Measurements from ENCODE around the gene RPUSD4.

Gene RPUSD4

DNA sequence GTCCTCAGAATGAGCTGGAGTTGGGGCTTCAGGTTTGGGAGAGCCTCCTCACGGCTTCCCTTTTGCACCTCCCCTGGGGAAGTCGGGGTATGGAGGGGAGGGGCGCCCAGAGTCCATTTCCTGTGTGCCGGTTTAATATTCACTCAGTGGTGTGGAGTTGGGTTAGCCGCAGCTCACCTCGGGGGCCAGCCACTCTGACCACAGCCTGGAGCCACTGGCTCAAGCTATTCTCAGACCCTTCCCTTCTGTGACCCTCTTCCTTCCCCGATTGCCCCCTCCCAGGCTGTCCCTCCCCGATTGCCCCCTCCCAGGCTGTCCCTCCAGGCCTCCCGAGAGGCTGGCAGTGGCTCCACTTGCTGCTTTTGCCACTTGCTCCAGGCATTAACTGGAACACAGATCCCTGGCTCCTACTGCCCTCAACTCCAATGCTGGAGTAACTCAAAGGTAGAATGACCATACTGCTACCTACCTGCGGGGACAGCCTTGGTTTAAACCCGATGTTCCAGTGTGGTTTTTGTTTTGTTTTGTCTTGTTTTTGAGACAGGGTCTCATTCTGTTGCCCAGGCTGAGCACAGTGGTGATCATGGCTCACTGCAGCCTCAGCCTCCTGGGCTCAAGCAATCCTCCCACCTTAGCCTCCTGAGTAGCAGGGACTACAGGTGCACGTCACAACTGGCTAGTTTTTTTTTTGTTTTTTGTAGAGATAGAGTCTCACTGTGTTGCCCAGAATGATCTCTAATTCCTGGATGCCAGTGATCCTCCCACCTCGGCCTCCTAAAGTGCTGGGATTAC is 29.3 kb downstream of the RPUSD4 start:
- no peak for DNase-seq

DNA sequence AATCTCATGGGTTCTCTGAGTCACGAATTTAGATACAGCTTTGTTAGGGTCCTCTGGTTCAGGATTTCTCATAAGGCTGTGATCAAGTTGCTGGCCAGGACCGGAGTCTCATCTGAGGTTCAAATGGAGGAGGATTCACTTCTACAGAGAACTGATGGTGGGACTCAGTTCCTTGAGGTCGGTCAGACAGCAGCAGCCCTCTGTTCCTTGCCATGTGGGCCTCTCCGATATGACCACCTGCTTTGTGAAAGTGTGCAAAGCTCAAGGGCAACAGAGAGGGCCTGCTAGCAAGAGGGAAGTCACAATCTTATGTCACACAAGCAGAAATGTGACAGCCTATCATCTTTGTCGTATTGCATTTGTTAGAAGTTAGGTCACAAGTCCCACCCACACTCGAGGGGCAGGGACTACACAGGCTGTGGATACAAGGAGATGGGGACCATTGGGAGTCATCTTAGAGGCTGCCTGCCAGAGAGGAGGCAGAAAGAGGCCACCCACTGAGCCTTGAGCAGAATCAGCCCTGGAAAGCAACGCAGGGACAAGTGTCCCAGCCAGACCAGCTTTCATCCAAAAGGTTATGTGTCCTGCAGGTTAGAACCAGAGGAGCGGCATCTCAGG is 34.5 kb downstream of the RPUSD4 start:
- no peak for DNase-seq

DNA sequence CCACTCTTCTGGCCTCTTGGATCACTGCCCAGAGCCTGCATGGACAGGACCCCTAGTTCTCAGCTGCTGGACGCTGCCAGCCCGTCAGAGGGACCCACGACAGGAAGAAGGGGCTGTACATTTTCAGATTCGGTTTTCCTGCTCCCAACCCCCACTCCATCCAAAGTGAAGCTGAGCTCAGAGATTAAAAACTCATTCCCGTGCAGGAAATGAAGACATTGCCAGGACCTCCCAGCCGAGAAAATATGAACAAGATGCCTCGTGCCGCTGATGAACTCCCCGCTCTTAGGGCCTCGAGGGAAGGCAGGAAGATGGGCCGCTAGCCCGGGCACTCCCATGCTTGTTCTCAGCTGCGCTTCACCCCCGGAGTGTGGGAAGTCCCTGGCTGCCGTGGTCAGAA is 36.1 kb downstream of the RPUSD4 start:
- no peak for DNase-seq

DNA sequence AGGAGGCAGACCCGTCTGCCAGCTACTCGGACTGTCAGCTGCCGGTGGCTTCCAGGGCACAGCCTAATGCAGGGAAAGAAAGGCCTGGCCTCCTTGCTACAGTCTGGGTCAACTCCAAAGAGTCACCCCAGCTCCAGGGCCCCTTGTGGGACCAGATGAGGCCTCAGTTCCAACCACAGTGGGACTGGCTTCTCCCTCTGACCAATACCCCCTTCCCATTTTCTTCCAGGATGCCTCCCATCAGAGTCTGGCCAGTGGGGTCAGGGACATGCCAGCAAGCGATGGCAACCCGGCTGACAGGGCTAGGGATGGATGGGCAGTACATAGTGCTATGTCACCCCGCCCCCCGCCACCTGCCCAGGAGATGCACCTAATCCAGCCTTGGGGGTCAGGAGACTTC is 36.6 kb downstream of the RPUSD4 start:
- DNase-seq: no peak

DNA sequence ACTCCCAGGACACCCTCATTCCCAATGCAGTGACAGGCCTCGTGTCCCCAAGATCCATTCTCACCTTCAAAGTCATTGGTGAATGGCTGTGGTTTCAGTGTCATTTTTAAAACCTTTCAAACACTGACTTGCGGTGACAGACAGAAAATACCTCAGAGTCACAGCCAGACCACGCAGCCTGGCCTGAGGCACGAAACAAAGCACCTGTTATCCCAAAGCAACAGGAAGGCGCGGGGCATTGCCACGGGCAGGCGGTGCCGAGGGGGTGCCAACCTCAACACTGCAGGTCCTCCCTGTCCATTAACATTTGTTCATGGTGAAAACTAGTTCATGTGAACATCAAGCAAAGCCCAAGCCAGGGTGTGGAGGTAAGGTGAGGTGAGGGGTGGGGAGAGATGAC is 38.2 kb downstream of the RPUSD4 start:
- DNase-seq: no peak

DNA sequence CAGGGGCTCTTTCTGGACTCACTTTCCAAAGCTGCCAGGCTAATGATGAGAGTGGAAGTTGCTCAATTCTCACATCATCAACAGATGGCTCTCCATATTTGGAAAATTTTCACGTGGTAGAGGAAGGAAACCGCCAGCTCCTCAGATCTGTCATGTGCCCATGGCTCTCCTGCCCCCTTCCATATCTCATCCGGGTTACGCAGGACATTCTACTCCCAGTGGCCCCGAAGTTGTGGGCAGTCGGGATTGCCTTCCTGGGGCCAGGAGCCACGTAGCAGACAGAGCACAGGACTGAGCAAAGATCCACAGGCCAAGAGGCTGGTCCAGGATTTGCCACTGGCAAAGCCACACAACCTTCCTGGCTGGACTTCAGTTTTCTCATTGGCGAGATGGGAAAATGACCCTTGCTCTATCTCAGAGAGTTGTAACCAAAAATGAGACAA is 38.8 kb downstream of the RPUSD4 start:
- DNase-seq: no peak

DNA sequence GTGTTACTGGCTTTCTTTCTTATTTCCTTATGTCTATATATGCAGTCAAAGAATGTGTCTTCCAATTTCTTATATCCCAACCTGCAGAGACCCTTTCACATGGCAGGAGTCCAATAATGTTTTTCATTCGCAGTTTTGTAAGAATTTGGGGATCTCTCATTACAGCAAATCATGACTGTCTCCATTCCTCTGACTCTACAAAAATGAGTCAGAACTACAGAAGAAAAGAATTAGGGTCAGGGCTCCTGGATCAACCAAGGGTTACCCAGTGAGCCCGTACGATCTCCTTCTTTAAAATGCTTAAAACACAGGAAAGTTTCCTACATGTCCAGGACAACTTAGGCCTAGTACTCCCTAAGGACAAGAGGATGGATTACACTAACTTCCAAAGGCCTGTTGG is 42.2 kb downstream of the RPUSD4 start:
- DNase-seq: no peak

DNA sequence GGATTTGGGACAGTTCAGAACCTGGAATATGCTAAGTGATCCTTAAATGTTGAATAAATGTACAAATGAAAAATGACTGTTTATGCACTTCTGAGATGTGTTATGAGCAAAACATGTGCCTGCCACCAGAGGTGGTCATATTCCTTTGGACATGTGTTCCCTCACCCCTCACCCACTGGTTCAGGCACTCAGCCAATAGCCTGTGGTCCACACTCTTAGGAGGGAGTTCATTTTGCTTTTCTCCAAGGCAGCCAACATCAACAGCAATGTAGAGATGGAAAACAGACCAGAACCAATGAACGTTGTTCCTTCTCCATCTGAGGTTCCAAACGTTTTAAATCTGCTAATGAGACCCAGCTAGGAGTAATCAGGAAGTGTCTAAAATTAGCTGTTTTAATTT is 44.0 kb downstream of the RPUSD4 start:
- DNase-seq: no peak

DNA sequence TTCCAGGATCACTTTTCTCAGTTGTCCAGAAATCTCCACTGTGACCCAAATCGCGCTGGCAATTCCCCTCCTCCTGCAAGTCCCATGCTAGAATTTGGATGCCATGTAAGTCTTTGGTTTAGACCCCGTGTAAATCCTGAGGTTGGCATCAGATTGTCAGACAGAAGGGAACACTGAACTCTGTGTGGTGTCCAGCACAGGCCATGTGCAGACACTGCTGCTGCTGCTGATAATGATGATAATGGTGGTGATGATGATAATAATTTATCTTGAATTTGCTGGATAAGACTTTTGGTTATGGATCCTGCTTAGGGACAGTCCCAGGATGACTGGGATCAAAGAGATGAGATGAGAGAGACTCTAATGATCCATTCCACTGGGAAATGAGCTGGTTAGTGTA is 45.0 kb downstream of the RPUSD4 start:
- no peak for DNase-seq

DNA sequence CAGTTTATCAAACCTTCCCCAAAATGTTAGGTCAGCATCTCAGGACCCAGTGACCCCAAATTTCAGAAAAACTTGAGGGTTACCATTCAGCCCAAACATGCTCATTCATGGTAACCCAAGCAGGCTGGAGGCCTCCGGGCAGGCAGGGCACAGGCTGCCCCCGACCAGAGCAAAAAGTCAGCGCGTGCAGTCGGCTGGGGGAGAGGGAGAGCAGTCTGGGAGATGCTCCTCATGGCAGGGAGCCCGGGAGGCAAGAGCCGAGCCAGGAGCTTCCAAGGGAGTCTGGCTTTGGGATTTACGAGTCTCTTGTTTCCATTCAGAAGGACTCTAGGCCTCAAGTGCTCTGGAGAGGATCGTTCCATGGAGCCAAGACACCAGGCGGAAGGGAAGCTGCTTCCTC is 45.7 kb downstream of the RPUSD4 start:
- DNase-seq: no peak

DNA sequence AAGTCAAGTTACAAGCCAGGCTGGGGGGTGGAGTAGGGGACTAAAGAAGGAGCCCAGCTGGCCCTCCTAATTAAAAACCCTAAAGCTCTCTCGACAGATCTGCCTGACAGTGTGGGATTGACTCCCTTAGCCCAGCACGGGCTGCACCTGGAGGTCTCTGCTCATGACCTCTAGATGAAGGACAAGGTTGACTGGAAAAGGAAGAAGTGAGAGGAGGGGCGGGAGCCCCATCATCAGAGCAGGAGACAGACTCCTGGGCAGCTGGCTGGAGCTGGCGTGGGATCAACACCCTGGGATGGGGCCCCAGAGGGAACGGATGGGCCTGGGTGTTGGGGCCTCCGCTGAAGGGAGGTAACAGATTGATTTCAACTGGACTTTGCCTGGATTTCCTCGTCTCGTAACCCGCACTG is 46.1 kb downstream of the RPUSD4 start:
- no peak for DNase-seq

DNA sequence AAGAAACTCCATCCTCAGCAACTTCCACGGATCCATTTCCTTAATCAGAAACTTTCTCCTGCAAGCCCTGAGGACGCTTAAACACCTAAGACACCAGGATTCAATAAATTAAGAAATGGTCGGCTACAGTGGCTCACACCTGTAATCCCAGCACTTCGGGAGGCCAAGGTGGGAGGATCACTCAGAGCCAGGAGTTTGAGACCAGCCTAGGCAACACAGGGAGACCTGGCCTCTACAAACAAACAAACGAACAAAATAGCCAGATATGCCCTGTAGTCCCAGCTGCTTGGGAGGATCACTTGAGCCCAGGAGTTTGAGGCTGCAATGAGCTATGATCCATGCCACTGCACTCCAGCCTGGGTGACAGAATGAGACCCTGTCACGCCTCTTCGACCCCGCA is 46.7 kb downstream of the RPUSD4 start:
- DNase-seq: no peak

DNA sequence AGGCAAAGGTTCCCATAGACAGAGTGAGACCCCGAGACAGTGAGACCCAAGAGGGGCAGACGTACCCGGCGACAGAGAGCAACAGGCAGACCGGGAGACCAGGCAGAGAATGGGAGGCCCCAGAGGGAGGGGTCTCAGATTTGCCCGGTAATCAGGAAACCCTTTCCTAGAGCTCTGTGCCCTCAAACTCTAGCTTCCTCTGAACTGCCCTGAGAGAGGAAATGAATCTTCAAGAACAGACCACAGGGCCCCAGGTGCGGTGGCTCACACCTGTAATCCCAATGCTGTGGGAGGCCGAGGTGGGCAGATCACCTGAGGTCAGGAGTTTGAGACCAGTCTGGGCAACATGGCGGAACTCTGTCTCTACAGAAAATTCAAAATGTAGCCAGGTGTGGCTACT is 47.7 kb downstream of the RPUSD4 start:
- no peak for DNase-seq

DNA sequence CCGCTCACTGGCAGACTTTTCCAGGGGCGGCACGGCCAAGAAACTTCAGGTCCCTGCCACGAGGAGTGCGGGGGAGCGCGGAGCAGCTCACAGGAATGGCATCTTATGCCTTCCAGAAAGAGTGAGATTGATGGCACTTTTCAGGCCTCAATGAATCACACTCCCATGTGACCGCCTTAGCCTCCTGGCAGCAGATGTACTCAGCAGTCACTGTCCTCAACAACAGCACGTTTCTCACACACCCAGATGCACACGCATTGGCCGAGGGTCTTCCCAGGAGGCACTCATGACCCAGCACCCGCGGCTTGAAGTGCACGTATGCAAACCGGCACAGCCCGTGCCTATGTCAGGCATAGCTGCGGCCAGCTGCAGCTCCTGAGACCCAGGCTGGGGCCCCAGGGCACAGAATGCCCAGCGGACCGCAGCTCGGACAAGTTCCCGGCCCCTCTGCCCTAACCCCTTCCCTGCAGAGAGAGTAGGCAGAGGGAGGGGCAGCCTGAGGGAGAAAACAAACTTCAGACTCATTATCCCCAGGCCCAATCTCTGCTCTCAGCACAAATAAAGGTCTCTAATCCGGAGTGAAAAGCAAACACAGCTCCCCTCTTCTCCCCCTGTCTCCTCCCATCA is 48.3 kb downstream of the RPUSD4 start:
- no peak for DNase-seq

DNA sequence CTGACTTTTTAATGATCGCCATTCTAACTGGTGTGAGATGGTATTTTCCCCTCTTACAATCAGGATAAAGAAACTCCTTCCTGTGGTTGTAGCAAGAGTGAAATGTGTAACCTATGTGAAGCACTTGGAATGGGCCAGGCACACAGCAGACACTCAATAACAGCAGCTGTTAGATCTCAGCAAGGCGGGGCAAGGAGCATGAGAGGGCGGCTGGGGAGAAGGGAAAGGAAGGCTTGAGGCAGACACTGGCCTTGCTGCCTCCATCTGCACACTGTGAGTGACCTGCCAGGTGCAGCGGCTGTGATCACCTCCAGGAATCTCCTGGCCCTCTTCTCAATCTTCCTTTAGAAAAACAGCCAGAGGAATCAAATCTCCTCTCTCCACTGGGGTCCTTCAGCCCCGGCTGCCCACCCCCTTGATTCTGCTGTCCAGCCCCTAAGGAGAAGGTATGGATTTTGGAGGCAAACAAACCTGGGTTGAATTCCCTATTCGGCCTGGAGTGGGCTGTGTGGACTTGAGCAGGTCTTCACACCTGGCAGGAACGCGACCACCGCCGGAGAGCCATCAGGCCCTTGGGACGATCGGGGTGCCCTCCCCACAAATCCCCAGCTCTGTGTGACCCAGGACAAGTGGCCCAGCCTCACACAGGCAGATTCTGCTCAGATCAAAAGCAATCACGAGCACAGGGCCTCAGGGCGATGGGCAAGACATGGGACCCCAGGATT is 49.0 kb downstream of the RPUSD4 start:
- no peak for DNase-seq

DNA sequence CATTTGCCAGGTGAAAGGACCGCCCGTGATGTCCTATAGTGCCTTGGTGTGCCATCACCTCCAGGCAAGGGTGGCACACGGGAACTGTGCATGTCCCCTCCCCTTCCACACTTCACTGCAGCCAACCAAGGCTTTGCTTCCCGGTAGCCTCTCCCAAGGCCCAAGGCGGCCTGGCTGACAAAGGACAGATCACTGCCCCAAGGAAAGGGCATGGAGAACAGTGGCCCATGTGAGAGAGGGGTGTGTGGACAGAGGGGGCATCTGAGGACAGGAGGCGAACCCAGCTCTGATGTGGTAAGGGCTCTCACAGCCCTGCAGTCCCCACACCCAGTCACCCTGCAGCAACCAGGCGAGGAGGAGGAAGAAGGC is 50.4 kb downstream of the RPUSD4 start:
- no peak for DNase-seq

DNA sequence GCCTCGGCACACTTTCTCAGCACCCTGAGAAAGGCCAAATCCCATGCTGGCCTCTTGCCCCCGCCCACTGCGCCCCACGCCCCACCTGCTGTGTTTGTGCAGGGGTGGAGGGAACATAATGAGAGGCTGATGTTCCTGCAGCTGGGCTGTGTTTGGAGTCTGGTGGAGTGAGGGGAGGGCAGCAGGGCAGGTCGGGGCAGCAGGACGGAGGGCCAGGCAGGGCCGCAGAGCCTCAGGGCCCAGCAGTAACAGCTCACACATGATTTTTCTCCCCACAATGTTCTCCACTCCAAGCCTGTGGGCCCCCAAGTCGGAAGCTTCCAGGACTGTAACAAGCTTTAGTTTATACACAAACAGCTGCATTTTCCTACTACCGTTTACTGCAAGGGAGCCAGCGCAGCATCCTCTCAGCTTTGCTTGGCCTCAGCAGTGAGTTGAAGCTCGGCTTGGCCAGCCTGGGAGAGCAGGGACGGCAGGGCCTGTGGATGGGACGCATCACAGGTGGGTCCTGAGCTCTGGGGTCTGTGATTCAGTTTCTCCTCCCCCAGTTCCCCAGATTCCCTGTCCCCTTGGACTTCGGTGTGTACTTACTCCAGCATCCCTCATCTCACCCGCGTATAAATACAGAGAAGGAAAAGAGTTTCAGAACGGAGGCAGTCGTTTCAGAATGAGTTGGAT is 51.0 kb downstream of the RPUSD4 start:
- DNase-seq: no peak

DNA sequence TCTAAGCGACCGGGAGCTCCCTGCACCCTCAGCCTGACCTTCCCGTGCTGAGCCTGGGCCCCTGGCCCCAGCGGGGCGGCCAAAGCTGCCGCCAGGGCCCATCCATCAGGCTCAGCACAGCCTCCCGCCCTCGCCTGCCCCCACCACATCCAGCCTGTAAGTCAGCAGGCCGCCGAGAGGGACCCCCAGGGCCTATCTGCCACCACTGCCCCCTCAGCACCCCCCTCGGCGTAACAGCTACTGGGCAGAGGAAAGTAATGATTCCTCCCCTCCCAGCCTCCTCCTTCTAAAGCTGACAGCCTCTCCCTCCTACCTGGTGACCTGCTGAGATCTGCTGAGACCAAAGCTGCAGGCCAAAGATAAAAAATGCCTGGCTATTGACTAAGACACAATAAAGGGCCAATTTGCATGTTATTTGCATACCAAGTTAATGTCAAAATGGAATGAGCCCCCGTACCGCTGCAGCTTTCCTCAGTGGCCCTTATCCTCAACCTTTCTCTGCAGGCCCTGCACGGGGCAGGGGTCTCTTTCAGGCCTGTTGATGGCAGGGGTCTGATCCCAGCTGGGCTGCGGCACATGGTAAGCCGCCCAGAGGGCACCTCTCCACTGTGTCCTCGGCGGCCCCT is 51.6 kb downstream of the RPUSD4 start:
- DNase-seq: no peak

DNA sequence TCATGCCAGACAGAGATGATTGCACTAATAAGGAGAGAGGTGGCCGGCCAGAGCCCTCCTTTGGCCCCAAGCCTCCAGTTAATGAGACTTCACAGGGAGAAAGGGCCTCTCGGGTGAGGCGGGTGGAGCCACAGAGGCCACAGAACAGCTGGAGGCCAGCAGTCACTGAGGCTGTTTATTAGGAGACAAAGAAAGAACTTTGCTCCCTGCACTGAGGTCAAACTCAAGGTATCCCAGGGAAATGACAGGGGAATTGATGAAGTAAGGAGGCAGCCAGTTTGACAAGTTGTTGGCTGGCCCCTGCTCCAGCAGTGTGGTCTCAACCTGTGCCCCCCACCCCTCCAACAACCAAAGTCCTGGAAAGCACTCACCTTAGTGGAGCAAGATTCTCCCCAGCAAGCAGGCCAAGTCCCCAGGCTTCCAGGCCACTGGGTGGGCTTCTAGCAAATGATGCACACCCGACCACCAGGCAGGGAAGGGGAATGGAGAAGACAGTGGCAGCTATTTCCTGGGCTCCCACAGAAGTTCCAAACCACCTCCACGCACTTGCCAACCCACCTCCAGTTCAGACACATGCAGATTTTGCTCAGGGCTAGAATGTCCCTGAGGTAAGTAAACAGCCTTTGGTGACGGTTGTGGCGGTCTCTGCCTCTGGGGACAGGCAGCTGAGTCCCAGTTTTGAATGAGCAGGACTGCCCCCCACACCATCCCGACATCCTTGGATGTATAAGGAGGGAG is 53.2 kb downstream of the RPUSD4 start:
- no peak for DNase-seq

DNA sequence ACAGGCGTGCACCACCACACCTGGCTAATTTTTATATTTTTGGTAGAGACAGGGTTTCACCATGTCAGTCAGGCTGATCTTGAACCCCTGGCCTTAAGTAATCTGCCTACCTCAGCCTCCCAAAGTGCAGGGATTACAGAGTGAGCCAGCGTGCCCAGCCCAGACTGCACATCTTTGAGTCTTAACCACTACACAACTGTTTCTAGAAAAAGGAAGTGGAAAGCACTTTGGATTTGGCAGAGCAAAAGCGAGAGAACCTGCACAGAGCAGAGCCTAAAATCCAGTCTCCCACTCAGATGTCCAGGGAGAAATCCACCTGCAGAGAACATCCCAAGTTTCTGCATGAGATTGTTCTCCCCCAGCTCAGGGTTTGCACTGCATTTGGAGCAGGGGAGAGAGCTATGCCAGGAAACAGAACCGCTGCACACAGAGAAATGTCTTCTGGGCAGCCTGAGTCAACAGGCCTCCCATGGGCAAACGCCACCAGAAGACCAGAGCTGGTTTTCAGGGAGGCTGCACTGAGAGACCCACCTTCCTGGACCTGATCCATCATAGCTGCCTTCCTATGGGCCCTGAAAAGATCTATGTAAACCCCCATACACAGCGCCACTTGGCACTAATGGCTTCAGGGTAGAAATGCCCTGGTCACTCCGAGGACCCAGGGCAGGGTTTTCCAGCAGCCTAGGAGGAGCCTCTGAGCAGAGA is 54.0 kb downstream of the RPUSD4 start:
- DNase-seq: no peak

DNA sequence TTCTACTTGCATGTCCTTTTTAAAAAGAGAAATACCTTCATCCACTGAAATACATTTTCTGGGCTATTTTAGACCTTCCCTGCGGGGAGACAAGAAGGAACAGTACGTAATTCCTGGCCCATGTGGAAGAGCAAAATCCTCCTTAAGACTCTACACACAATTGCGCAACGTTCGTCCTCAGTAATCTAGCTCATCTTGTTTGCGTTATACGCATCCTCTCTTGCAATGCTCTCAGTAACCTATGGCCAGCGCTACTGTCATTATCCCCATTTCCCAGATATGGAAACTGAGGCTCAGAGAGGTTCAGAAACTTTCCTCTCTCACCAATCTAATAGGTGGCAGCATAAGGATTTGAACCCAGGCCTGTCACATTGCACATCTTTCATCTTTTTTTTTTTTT is 54.6 kb downstream of the RPUSD4 start:
- no peak for DNase-seq

All from T-helper 1 cell (primary cell).